Suprapubic skin (tissue), 3 donors: ENCODE measurements around the gene GPBAR1.

Source experiments
- EP300 ChIP-seq: sonication (generic); formaldehyde crosslinking; IDR thresholded peaks from one replicate; pipeline ENCODE4 v1.6.1; 2017; ENCODE audit warnings: antibody characterized with exemption
- POLR2A ChIP-seq, 2 donors: fragments of 450-650 bp; IDR thresholded peaks; one replicate each; pipeline ENCODE4 v1.6.1; 2017; ENCODE audit warnings: antibody characterized with exemption in 2 of 2, mild to moderate bottlenecking in 2 of 2, moderate library complexity in 2 of 2
- TF ChIP-seq, protein P1 (sequence below), 2 donors: fragments of 200-600 bp in 1 of 2; fragments of 450-650 bp in 1 of 2; sonication (generic) in 1 of 2; IDR thresholded peaks; one replicate each; pipeline ENCODE4 v1.5.1; 2016 to 2019; ENCODE audit warnings: antibody characterized with exemption in 2 of 2, mild to moderate bottlenecking in 1 of 2, moderate library complexity in 1 of 2

DNA sequence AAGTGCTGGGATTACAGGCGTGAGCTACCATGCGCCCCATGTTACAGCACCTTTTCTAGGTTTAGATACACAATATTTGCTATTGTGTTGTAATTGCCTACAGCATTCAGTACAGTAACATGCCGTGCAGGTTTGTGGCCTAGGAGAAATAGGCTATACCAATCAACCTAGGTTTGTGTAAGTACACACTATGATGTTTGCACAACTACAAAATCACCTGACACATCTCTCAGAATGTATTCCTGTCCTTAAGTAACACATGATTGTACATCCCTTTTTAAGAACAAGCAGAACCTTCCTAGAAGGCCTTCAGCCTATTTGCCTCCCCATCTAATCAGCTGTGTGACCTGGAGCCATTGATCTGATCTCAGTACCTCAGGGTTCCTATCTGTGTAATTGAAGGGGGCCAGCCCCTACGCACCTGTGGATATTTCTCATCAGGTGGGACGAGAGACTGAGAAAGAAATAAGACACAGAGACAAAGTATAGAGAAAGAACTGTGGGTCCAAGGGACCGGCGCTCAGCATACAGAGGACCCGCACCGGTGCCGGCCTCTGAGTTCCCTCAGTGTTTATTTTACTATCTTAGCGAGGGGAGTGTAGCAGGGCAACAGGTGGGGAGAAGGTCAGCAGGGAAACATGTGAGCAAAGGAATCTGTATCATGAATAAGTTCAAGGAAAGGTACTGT lies 50.2 kb downstream of the GPBAR1 start:
- no peak for TF ChIP-seq POLR2A (IDR thresholded peaks at IDR 0.05)
- TF ChIP-seq, protein P1, sequence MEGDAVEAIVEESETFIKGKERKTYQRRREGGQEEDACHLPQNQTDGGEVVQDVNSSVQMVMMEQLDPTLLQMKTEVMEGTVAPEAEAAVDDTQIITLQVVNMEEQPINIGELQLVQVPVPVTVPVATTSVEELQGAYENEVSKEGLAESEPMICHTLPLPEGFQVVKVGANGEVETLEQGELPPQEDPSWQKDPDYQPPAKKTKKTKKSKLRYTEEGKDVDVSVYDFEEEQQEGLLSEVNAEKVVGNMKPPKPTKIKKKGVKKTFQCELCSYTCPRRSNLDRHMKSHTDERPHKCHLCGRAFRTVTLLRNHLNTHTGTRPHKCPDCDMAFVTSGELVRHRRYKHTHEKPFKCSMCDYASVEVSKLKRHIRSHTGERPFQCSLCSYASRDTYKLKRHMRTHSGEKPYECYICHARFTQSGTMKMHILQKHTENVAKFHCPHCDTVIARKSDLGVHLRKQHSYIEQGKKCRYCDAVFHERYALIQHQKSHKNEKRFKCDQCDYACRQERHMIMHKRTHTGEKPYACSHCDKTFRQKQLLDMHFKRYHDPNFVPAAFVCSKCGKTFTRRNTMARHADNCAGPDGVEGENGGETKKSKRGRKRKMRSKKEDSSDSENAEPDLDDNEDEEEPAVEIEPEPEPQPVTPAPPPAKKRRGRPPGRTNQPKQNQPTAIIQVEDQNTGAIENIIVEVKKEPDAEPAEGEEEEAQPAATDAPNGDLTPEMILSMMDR (IDR thresholded peaks at IDR 0.05) = no peak
- TF ChIP-seq EP300 = no peak
